ENCODE results near the gene ADAMTS8.

ADAMTS8 gene

DNA sequence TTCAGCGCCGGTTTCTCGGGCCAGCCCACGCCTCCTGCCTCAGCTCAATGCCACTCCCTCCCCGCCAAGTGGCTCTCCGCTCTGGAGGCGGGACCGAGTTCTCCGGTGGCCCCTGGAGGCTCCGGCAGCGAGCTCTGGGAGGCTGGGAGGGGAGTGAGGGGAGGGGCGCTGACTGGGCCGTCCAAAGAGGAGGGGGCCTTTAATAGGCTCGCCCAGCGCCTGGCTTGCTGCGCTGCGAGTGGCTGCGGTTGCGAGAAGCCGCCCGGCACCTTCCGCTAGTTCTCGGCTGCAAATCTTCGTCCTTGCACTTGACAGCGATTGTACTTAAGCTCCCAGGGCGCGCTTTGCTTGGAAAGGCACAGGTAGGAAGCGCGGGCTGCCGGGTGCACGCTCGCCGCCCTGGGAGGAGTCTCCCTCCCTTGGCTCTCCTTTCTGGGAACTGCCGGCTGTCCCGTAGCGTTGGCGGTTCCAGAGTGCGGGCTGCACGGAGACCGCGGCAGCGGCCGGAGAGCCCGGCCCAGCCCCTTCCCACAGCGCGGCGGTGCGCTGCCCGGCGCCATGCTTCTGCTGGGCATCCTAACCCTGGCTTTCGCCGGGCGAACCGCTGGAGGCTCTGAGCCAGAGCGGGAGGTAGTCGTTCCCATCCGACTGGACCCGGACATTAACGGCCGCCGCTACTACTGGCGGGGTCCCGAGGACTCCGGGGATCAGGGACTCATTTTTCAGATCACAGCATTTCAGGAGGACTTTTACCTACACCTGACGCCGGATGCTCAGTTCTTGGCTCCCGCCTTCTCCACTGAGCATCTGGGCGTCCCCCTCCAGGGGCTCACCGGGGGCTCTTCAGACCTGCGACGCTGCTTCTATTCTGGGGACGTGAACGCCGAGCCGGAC is 20.3 kb upstream of the ADAMTS8 start, which contains the start of gene ADAMTS15:
Gene ADAMTS15, plus strand, starts transcription at position 230 of the 894 bp plus-strand sequence. Its CDS starts 329 bp downstream, at position 559.
- Histone ChIP-seq H3K79me1 (ENCODE audit: low read length) (no peaks in the 10 kb centered on the region), H4K12ac (ENCODE audit: low read depth, low read length) (no peak within 1 kb of the TSS), H3K4me3 (ENCODE audit: low read depth, low read length) (peak within 1 kb of the TSS; percentile 4), H2BK120ac (ENCODE audit: insufficient read depth, low read length, poor library complexity) (no peak within 1 kb of the TSS), H2AFZ (ENCODE audit: insufficient read depth, low read length, poor library complexity) (no peak within 1 kb of the TSS), H3K14ac (ENCODE audit: low read length) (no peak within 1 kb of the TSS), H3K9ac (ENCODE audit: low read length) (no peak within 1 kb of the TSS), H2BK12ac (ENCODE audit: low read length) (no peak within 1 kb of the TSS), H3K4me1 (ENCODE audit: control insufficient read depth in 1 of 2, insufficient read depth in 2 of 2, low read length in 2 of 2) (peaks cover 0 to 21% of the 10 kb centered on the region in 2 experiments), H3K27ac (ENCODE audit: low read depth, low read length) (no peak within 1 kb of the TSS), H4K91ac (ENCODE audit: low read depth, low read length) (no peak within 1 kb of the TSS), H3K27me3 (ENCODE audit: insufficient read depth, low read length) (peaks cover 28% of the 10 kb centered on the region), H3K4ac (ENCODE audit: low read depth, low read length) (no peak within 1 kb of the TSS), H2AK5ac (ENCODE audit: low read length) (no peak within 1 kb of the TSS), H3K36me3 (ENCODE audit: control insufficient read depth in 1 of 2, insufficient read depth in 2 of 2, low read length in 2 of 2) (no peaks in the 10 kb centered on the region), H3K9me3 (ENCODE audit: insufficient read depth, low read depth, low read length) (peaks cover 8% of the 10 kb centered on the region), H3K18ac (ENCODE audit: low read length) (no peak within 1 kb of the TSS), H2BK5ac (ENCODE audit: low read depth, low read length, poor library complexity) (no peak within 1 kb of the TSS), H3K4me2 (ENCODE audit: low read length) (peak within 1 kb of the TSS; percentile 73), H4K8ac (ENCODE audit: low read depth, low read length) (no peak within 1 kb of the TSS), H3K23ac (ENCODE audit: low read length) (no peak within 1 kb of the TSS), H3K79me2 (ENCODE audit: control insufficient read depth, insufficient read depth, low read length, poor library complexity) (no peaks in the 10 kb centered on the region)
- WGBS (ENCODE audit: extremely low coverage, insufficient coverage, insufficient read length): no CpG with 5 or more reads among the region's 75 CpGs
- DNase-seq: peak; percentile 71 to 72

DNA sequence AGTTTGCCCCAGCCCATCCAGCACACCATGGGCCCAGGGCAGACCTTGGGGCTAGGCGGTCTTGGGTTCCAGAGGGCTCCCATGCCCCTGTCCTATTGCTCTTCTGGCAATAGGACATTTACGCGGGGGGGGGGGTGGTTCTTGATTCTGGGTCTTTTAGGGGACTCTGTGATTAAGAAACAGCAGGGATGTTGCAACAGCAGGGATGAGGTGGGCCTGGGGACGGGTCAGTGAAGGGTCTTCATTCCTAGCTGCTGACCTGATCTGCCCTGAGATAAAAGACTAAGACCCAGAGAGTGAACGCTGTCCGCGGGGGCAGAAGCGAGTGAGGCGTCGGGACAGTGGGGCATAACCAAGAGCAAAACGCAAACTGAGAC is 19.6 kb upstream of the ADAMTS8 start:
- H3K9ac ChIP-seq (ENCODE audit: low read length): no peak overlapping the region
- no peaks in the 10 kb centered on the region for H3K79me2 ChIP-seq (ENCODE audit: control insufficient read depth, insufficient read depth, low read length, poor library complexity)
- H3K4me1 ChIP-seq (ENCODE audit: control insufficient read depth in 1 of 2, insufficient read depth in 2 of 2, low read length in 2 of 2): peaks cover 0 to 21% of the 10 kb centered on the region in 2 experiments
- H4K91ac ChIP-seq (ENCODE audit: low read depth, low read length): no peak overlapping the region
- no peak overlapping the region for H3K18ac ChIP-seq (ENCODE audit: low read length)
- no CpG with 5 or more reads among the region's 11 CpGs for WGBS (ENCODE audit: extremely low coverage, insufficient coverage, insufficient read length)
- no peak overlapping the region for H3K27ac ChIP-seq (ENCODE audit: low read depth, low read length)
- H2BK120ac ChIP-seq (ENCODE audit: insufficient read depth, low read length, poor library complexity): no peak overlapping the region
- no peak overlapping the region for H2AK5ac ChIP-seq (ENCODE audit: low read length)
- H3K27me3 ChIP-seq (ENCODE audit: insufficient read depth, low read length): peaks cover 28% of the 10 kb centered on the region
- no peak overlapping the region for H2BK5ac ChIP-seq (ENCODE audit: low read depth, low read length, poor library complexity)
- H3K23ac ChIP-seq (ENCODE audit: low read length): no peak overlapping the region
- no peaks in the 10 kb centered on the region for H3K79me1 ChIP-seq (ENCODE audit: low read length)
- H3K4me3 ChIP-seq (ENCODE audit: low read depth, low read length): no peak overlapping the region
- no peak overlapping the region for H3K4ac ChIP-seq (ENCODE audit: low read depth, low read length)
- DNase-seq: no peak
- peaks cover 8% of the 10 kb centered on the region for H3K9me3 ChIP-seq (ENCODE audit: insufficient read depth, low read depth, low read length)
- peak overlapping the region; percentile 73 for H3K4me2 ChIP-seq (ENCODE audit: low read length)
- no peak overlapping the region for H4K8ac ChIP-seq (ENCODE audit: low read depth, low read length)
- H2BK12ac ChIP-seq (ENCODE audit: low read length): no peak overlapping the region
- no peak overlapping the region for H2AFZ ChIP-seq (ENCODE audit: insufficient read depth, low read length, poor library complexity)
- H4K12ac ChIP-seq (ENCODE audit: low read depth, low read length): no peak overlapping the region
- no peak overlapping the region for H3K14ac ChIP-seq (ENCODE audit: low read length)
- no peaks in the 10 kb centered on the region for H3K36me3 ChIP-seq (ENCODE audit: control insufficient read depth in 1 of 2, insufficient read depth in 2 of 2, low read length in 2 of 2)

DNA sequence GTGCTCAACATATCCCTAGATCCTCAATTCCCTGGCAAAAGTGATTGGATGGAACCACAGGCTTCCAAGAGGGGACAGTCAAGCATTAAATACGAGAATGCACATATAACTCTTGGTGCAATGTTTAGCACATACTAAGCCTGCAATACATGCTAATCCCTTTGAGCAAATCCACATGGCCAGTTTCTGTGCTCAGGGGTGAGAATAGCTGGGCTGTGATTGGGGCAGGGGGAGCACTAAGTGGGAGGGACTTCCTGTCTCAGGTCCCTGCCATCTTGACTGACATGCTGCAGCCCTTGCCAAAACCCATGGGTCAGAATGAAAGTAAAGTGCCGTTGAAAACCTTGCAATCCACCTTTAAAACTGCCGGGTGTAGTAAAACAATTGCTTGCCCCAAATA is 17.4 kb upstream of the ADAMTS8 start:
- Histone ChIP-seq H2AFZ (ENCODE audit: insufficient read depth, low read length, poor library complexity) (no peak overlapping the region), H3K9me3 (ENCODE audit: insufficient read depth, low read depth, low read length) (peaks cover 10% of the 10 kb centered on the region), H3K4me1 (ENCODE audit: control insufficient read depth in 1 of 2, insufficient read depth in 2 of 2, low read length in 2 of 2) (peaks cover 0 to 21% of the 10 kb centered on the region in 2 experiments), H3K36me3 (ENCODE audit: control insufficient read depth in 1 of 2, insufficient read depth in 2 of 2, low read length in 2 of 2) (no peaks in the 10 kb centered on the region), H3K4me3 (ENCODE audit: low read depth, low read length) (no peak overlapping the region), H3K14ac (ENCODE audit: low read length) (no peak overlapping the region), H3K9ac (ENCODE audit: low read length) (no peak overlapping the region), H4K12ac (ENCODE audit: low read depth, low read length) (no peak overlapping the region), H2BK12ac (ENCODE audit: low read length) (no peak overlapping the region), H3K23ac (ENCODE audit: low read length) (no peak overlapping the region), H2BK5ac (ENCODE audit: low read depth, low read length, poor library complexity) (no peak overlapping the region), H2AK5ac (ENCODE audit: low read length) (no peak overlapping the region), H3K27me3 (ENCODE audit: insufficient read depth, low read length) (peaks cover 23% of the 10 kb centered on the region), H3K79me2 (ENCODE audit: control insufficient read depth, insufficient read depth, low read length, poor library complexity) (no peaks in the 10 kb centered on the region), H3K27ac (ENCODE audit: low read depth, low read length) (no peak overlapping the region), H4K91ac (ENCODE audit: low read depth, low read length) (no peak overlapping the region), H3K4ac (ENCODE audit: low read depth, low read length) (no peak overlapping the region), H3K18ac (ENCODE audit: low read length) (no peak overlapping the region), H4K8ac (ENCODE audit: low read depth, low read length) (no peak overlapping the region), H3K79me1 (ENCODE audit: low read length) (no peaks in the 10 kb centered on the region), H2BK120ac (ENCODE audit: insufficient read depth, low read length, poor library complexity) (no peak overlapping the region), H3K4me2 (ENCODE audit: low read length) (no peak overlapping the region)
- no peak for DNase-seq
- no CpG with 5 or more reads among the region's 3 CpGs for WGBS (ENCODE audit: extremely low coverage, insufficient coverage, insufficient read length)

DNA sequence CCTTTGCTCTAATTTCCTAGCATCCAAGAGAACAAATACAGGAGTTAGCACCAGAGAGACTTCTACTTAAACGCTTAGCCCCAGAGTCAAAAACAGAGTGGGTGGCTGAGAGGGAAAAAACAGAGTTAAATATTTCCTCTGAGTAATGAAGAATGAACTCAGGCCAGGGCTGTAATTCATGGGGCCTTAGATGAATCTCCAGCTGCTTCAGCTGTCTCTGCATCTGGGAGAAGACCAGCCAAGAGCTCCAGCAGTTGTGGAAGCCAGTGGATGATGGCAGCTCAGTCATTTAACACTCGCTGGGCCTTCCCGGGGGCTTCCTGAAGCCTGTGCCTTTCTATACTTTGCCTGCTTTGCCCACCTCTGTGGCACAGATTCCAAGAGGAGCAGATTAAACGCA is 14.3 kb upstream of the ADAMTS8 start:
- Histone ChIP-seq H3K4me3 (ENCODE audit: low read depth, low read length) (no peak overlapping the region), H3K36me3 (ENCODE audit: control insufficient read depth in 1 of 2, insufficient read depth in 2 of 2, low read length in 2 of 2) (no peaks in the 10 kb centered on the region), H2AK5ac (ENCODE audit: low read length) (no peak overlapping the region), H3K4me2 (ENCODE audit: low read length) (no peak overlapping the region), H4K12ac (ENCODE audit: low read depth, low read length) (no peak overlapping the region), H4K8ac (ENCODE audit: low read depth, low read length) (no peak overlapping the region), H3K23ac (ENCODE audit: low read length) (no peak overlapping the region), H2AFZ (ENCODE audit: insufficient read depth, low read length, poor library complexity) (no peak overlapping the region), H3K27me3 (ENCODE audit: insufficient read depth, low read length) (no peaks in the 10 kb centered on the region), H3K79me2 (ENCODE audit: control insufficient read depth, insufficient read depth, low read length, poor library complexity) (no peaks in the 10 kb centered on the region), H3K27ac (ENCODE audit: low read depth, low read length) (no peak overlapping the region), H3K9me3 (ENCODE audit: insufficient read depth, low read depth, low read length) (peaks cover 2% of the 10 kb centered on the region), H3K14ac (ENCODE audit: low read length) (no peak overlapping the region), H3K79me1 (ENCODE audit: low read length) (no peaks in the 10 kb centered on the region), H3K4me1 (ENCODE audit: control insufficient read depth in 1 of 2, insufficient read depth in 2 of 2, low read length in 2 of 2) (no peaks in the 10 kb centered on the region), H2BK12ac (ENCODE audit: low read length) (no peak overlapping the region), H3K9ac (ENCODE audit: low read length) (no peak overlapping the region), H3K4ac (ENCODE audit: low read depth, low read length) (no peak overlapping the region), H2BK120ac (ENCODE audit: insufficient read depth, low read length, poor library complexity) (no peak overlapping the region), H4K91ac (ENCODE audit: low read depth, low read length) (no peak overlapping the region), H3K18ac (ENCODE audit: low read length) (no peak overlapping the region), H2BK5ac (ENCODE audit: low read depth, low read length, poor library complexity) (no peak overlapping the region)
- no CpG with 5 or more reads among the region's 4 CpGs for WGBS (ENCODE audit: extremely low coverage, insufficient coverage, insufficient read length)
- DNase-seq: no peak
